Measurements from ENCODE around the gene EGFLAM.
"Not testable (repeated sequence)": the region's sequence is repeated elsewhere in the genome, so short reads cannot be mapped to it uniquely, and the experiment has no call there.

Gene EGFLAM

DNA sequence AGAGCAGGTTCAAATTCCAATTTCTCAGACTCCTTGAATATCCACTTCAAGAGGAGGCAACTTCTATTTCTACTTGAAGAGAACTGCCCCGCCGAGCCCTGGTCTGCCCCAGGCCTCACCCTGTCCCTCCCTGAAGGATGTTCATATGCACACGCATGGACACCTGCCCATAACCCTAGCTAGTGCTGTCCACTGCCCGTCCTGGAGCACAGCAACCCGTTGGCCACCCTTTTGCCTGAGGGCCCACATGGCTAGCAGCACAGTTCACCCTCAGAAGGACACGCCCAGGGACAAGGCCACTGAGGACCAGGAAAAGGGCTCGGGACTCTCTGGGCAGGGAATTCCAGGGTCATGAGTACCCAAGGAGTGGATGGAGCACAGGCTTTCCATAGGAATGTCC, 63.6 kb downstream of the EGFLAM start:
- peak; percentile 55 for FAIRE-seq
- DNase-seq (ENCODE audit: insufficient read length, low spot score) = no peak

DNA sequence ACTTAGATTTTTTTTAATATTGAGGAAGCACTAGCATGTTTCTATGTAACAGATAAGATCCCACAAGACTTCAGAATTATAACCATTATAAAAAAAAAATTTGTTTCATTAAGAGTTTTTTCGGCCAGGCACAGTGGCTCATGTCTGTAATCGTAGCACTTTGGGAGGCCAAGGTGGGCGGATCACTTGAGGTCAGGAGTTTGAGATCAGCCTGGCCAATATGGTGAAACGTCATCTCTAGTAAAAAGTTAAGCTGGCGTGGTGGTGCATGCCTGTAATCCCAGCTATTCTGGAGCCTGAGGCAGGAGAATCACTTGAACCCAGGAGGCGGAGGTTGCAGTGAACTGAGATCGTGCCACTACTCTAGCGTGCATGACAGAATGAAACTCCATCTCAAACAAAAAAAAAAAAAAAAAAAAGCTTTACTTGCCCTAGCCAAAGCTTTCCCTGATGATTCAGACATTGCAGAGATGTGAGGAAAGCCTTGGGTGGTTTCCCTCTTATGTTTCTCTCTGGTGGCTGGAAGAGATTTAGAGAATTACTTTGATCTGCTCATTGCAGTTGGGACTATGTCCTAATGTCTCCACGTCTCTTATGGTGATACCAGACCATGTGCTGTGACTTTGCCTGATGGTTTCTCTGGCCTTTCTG, 65.4 kb downstream of the EGFLAM start:
- DNase-seq (ENCODE audit: insufficient read length, low spot score) = peak; percentile 36

DNA sequence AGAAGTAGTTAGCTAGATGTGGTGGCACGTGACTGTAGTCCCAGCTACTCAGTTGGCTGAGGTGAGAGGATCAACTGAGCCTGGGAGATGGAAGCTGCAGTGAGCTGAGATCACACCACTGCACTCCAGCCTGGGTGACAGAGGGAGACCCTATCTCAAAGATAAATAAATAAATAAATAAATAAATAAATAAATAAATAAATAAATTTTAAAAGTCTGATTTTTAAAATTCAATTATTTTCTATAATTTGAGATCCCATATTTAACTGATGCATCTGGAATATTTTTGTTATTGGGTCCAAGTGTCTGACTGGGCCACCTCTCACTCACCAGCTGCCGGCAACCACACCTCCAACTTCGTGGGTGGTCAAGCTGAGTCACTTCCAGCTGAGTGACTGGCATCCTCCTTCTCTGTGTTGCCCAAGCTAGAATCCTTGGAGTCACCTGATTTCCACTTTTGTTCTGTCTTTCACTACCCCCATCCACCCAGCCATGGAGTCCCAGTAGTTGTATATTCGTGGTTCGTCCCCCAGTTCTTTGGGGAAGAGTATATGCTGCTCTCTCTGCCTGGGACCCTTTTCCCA, 70.9 kb downstream of the EGFLAM start:
- peak; percentile 78 for FAIRE-seq
- DNase-seq (ENCODE audit: insufficient read length, low spot score) = peak; percentile 77

More for the DNA sequence above, 65.4 kb downstream of the EGFLAM start:
- no peak for FAIRE-seq

DNA sequence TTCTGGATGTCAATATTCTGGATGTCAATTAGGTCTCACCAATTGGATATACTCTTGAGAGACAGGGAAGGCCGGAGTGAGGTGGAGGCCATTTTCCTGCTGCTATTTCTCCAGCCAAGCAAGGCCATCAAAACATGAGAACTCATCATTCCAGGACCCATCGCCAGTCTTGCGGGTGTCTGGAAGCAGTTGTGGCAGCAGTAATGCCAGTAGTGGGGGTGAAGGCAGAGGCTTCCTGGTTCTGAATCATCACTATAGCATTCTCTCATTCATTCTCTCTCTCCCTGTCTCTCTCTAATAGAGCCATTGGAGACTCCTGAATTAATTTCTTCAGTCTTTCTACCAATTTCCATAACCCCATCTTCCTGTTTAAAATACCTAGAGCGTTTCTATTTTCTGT, 71.8 kb downstream of the EGFLAM start:
- DNase-seq (ENCODE audit: insufficient read length, low spot score) = no peak
- peak; percentile 74 for FAIRE-seq

DNA sequence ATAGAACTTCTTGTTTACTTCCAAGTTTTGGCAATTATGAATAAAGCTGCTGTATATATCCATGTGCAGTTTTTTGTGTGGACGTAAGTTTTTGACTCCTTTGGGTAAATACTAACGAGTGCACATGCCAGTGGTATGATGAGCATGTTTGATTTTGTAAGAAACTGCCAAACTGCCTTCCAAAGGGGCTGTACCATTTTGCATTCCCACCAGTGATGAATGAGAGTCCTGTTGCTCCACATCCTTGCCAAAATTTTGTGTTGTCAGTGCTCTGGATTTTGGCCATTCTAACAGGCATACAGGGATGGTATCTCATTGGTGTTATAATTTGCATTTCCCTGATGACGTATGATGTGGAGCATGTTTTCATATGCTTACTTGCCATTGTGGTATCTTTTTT, 73.5 kb downstream of the EGFLAM start:
- DNase-seq (ENCODE audit: insufficient read length, low spot score) (no peak), FAIRE-seq (peak; percentile 81)

DNA sequence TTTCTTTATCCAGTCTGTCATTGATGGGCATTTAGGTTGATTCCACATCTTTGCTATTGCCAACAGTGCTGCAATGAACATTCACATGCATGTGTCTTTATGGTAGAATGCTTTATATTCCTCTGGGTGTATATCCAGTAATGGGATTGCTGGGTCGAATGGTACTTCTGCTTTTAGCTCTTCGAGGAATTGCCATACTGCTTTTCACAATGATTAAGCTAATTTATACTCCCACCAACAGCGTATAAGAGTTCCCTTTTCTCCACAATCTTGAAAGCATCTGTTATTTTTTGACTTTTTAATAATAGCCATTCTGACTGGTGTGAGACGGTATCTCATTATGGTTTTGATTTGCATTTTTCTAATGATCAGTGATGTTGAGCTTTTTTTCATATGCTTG, 74.8 kb downstream of the EGFLAM start:
- not testable (repeated sequence) for FAIRE-seq; DNase-seq (ENCODE audit: insufficient read length, low spot score)

DNA sequence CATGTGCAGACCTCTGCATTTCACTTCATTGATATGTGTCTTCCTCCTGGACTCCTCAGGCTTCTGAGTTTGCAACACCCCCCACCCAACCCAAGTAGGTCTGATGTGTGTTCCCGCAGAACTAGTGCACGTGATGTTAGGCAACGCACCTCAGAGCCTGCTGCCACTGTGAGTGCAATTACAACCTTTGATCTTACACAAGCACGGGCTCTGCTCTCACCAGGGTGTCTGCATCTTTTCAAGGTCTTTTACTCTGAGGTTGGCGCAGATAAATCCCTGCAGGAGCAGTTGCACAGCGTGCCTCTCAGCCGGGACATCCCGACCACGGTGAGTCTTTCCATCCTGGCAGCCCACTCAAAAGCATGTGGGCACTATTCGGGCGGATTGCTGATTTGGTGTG, 80.1 kb downstream of the EGFLAM start:
- peak; percentile 31 for FAIRE-seq
- no peak for DNase-seq (ENCODE audit: insufficient read length, low spot score)

DNA sequence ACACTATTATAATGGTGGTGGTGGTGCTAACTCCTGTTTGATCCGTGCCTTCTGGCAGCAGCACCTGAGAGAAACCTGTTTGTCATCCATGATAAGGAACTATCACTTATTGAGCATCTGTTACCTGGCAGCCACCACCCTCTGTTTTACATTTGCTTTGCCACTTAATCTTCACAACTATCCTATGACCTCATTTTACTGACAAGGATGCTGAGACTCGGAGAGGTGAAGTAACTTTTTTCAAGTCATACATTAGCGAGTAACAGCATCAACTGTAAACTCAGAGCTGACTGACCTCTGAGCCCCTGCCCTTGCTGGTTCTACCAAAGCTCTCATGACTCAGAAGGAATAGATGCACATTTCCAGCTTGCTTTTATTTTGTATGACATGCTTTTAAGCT, 81.1 kb downstream of the EGFLAM start:
- DNase-seq (ENCODE audit: insufficient read length, low spot score) (no peak), FAIRE-seq (peak; percentile 54)

DNA sequence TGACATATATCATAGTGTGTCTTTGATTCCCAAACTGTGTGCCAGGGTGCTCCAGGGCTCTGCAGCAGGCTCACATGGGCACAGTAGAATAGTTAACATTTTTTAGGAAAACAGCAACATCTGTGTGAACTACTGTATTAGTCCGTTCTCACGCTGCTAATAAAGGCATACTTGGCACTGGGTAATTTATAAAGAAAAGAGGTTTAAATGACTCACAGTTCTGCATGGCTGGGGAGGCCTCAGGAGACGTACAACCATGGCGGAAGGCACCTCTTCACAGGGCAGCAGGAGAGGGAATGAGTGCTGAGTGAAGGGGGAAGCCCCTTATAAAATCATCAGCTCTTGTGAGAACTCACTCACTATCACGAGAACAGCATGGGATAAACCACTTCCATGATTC, 82.7 kb downstream of the EGFLAM start:
- FAIRE-seq (no peak), DNase-seq (ENCODE audit: insufficient read length, low spot score) (no peak)

DNA sequence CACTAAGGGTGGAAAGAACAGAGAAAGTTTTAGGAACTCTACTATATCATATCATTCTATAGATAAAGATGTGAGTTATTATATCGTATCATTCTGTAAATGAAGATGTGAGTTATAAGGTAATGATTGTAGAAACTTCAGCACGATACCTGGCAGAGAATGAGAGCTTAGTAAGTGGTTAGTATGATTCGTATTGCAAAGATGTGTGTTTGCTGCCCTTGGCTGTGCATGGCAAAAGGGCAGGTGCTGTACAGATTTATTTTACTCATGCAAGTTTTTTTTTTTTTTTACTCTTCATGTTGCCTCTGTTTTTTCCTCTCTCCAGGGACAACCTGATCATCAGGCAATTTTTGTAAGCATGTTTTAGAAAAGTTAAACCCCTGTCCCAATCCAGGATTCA, 83.3 kb downstream of the EGFLAM start:
- FAIRE-seq = no peak
- DNase-seq (ENCODE audit: insufficient read length, low spot score) = no peak

DNA sequence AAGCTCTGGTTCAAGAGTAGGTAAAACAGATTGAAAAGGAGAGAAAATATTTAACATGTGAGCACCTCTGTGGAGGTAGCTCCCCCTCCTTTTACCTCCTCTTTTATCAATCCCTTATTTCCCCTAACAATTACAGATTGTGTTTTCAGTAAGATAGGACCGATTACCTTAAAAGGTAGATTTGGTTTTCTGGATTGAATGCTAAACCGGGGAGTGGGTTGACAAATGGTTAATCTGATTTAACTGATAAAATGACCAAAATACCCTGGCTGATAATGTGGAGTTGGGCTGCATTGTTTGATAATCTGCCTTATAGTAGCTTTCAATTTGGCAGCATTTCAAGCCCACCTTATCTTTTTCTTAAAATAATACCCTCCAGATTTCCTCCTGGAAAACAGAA, 83.9 kb downstream of the EGFLAM start:
- no peak for DNase-seq (ENCODE audit: insufficient read length, low spot score)
- FAIRE-seq = no peak

DNA sequence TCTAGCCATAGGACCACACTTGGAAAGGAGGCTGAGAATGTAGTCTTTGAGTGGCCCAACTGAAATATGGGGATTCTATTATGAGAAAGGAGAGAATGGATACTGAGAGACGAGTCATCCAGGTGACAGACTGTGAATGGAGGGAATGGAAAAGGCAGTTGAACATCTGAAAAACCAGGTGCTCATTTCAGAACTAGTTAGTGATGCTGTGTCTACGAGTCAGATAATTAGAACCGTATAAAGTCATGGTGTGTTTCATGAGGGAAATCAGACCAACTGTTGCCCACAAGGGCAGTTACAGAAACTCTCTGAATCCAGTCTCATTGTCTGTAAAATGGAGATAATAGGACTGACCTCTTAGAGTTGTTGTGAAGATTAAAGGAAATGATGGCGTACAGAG, 86.5 kb downstream of the EGFLAM start:
- no peak for FAIRE-seq
- DNase-seq (ENCODE audit: insufficient read length, low spot score) = no peak

DNA sequence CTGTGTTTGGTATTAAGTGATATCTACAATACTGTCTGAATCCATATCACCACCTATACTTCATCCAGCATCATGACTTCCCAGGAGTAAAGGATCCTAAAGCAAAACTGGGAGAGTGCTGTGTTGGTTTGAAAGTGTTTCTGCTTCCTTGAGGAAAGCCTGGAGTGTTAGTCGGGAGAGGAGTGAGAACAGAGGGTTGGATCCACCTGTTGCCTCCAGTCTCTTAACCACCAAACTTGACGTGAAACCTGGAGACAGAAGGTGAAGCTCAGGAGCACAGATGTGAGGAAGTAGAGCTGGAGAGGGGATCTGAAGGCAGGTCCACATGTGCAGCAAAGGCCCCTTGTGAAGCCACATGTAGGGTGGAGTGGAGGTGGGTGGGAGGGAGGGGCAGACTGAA, 88.2 kb downstream of the EGFLAM start:
- no peak for FAIRE-seq
- DNase-seq (ENCODE audit: insufficient read length, low spot score) = no peak

DNA sequence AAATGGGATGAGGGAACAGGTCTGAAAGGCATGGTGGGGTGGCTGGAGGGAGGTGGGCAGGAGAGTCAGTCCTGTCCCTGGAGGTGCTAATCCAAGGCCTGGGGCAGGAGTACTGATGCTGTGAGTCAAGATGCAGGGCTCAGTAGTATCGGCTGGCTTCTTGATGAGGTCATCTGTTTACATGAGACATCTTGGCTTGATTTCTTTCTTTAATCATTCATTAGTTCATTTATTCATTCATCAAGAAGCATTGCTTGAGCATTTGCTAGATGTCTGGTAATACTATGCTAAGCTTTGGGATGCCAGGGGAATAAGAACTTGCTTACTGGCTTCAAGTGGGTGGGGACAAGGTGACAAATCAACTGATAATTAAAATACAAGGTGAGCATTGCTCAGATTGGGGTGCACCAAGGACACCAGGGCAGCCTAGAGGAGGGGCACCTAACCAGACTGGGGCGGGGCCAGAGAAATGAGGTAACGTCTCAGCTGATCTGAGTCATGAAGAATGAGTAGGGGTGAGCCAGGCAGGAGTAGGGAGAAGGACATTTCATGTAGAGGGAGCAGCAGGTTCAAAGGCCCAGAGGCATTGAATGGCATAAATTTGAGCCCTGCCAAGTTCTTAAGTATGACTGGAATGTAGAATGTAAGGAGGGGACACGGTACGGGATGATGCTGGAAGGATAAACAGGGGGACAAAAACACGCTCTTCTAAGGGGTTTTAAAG, 88.8 kb downstream of the EGFLAM start:
- no peak for DNase-seq (ENCODE audit: insufficient read length, low spot score)
- FAIRE-seq = no peak

DNA sequence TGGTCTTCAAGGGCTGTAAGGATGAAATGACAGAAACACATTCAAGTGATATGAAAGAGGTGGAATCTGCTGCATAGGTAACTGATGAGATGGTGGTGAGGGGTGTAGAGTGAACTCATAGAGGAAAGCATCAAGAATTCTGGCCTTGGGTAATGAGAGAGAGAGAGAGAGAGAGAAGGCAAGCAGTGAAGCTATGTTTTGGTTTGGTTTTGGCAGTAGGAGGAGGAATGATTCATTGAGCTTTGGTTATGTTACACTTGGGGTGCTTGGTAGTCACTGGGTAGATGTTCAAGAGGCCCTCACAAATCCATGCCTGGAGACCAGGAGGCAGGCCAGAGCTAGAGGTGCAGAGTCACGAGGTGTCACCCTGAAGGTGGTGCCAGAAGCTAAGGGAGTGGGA, 89.5 kb downstream of the EGFLAM start:
- FAIRE-seq (peak; percentile 38), DNase-seq (ENCODE audit: insufficient read length, low spot score) (no peak)

DNA sequence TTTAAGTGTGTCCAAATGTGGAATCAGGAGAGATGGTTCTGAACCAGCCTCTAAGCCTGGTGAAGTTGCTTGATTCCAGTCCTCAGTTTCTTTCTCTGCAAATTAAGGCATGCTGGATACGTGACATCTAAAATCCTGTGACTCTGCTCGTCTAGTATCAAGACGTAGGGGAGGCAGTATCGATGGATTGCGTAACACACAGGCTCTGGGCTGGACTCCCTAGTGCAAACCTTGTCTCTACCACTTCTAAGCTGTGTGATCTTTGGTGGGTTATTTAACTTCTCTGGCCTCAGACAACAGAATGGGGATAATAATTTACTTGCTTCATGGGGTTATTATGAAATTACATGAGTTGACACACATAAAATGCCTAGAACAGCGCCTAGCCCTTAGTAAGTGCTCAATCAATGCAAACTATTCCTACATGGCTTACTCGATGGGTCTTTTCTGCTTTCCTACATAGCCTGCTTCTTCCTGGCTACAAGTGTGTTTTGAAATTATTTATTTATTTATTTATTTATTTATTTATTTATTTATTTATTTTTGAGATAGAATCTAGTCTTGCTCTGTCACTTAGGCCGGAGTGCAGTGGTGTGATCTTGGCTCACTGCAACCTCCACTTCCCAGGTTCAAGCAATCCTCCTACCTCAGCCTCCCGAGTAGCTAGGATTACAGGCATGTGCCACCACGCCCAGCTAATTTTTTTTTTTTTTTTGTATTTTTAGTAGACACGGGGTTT, 102.1 kb downstream of the EGFLAM start:
- FAIRE-seq (no peak), DNase-seq (ENCODE audit: insufficient read length, low spot score) (no peak)

DNA sequence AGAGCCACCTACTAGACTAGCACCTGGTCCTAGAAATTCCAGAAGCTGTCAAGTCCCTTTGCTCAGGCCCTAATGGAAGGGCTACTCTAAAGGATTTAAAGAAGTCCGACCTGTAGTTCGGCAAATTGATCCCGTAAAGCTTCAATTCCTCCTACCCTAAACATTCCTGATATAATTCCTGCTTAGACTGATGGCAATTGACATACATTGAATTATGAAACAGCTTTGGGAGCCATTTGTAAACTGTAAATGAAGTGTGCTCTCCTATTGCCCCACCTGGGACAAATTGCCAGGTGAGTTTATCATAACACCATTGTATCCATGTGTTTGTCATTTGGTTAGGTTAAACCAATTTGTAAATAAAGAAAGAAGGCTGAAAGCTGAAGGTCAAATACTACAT, 104.4 kb downstream of the EGFLAM start:
- no peak for FAIRE-seq
- DNase-seq (ENCODE audit: insufficient read length, low spot score) = no peak

DNA sequence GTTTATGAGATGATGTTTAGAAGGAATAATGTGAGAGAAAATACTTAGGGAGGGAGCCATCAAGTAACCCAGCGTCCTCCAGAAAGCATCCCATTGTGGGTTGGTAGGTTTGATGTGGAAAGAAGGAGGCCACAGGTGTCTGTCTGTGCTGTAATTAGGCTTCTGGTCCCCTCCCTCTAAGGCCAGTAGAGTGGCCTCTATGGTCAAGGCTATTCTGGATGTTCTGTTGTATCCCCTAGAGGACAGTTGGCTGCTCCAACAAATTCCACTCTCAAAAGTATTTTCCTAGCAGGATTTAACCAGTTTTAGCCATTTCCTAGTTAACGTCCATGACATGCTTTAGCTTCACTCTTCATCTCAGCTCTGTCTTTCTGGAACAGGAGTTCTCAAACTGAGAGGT, 106.5 kb downstream of the EGFLAM start:
- DNase-seq (ENCODE audit: insufficient read length, low spot score) (no peak), FAIRE-seq (no peak)

DNA sequence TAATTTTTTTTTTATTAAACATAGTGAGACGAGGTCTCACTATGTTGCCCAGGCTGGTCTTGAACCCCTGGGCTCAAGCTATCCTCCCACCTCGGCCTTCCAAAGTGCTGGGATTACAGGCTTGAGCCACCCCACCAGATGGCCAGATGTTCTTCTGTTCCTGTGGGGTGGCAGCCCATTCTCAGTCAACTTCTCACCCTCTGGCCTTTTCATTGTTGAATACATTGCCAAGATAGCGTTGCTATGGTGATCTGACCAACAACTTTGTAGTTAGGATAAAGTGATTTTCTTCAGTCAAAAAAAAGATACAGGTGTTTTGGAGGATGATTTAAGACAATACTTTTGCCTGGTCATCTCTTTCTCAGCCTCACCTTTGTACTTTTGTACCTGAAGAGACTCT, 109.1 kb downstream of the EGFLAM start:
- no peak for FAIRE-seq
- DNase-seq (ENCODE audit: insufficient read length, low spot score) = no peak

DNA sequence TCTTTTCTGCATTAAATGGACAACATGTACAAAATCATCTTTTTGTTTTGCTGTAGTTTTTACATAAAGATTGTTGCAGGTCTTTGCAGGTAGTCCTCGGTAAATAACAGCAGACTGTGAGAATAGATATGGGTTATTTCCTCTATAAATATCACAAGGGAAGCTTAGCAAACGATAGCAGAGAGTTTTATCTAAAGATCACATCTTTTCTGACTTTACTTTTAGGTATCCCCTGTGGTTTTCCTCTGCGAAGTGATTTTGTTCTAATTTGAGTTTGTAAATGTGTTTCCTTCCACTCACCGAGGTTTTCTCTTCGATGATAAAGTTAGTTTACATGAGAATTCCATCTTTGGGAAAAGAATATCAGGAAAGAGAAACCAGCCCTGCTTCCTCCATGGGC, 109.6 kb downstream of the EGFLAM start:
- FAIRE-seq = no peak

DNA sequence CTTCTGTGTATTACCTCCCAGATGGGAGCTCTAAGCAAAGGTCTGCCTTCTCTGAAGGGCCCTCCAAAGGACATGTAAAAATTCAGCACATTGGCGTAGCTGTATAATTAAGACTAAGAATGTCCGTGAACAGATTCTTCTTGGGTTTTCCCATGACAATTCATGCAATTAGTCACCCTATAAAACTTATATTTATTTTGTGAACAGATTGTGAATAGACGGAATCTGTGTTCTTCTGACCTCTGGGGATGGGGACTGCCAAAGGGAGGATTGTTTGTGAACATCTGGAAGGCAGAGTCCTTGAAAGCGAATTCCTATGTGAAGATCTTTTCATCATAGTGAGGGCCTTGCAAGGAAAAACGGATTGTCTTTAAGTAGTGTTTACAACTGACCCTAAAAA, 111.3 kb downstream of the EGFLAM start:
- DNase-seq (ENCODE audit: insufficient read length, low spot score) = no peak

More for the DNA sequence above, 109.6 kb downstream of the EGFLAM start:
- DNase-seq (ENCODE audit: insufficient read length, low spot score) = no peak

More for the DNA sequence above, 111.3 kb downstream of the EGFLAM start:
- FAIRE-seq = no peak
